ENCODE results near the gene AWAT2. TPM values are rescaled to one million over a fixed set of nuclear protein-coding genes. Genes with fewer than 3 reads are reported as not detected.

The AWAT2 gene
- total and polyA plus RNA-seq, 9 of the 15 experiments (the other 6 are each of a cell fraction or from before 2014, with no cell fraction given) = not detected

DNA sequence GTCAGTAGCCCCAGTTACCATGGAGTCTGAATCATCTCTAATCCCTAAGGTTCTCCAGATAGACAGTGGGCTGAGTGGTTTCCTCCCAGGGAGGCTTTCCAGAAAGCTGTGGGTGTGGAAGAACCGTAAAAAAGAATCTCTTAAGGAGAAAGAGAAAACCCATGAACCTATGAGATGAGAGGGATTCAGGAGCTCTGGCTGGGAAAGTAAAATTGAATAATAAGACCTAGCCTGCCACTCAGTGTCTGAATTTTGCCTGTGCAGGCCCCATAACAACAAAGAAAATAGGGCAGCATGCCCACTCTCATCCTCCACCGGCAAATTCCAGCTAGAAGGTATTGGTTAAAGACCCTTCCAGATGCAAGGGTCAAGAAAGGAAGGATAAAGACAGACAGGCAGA, 16.9 kb downstream of the AWAT2 start (continued):
- TF ChIP-seq, protein P1, sequence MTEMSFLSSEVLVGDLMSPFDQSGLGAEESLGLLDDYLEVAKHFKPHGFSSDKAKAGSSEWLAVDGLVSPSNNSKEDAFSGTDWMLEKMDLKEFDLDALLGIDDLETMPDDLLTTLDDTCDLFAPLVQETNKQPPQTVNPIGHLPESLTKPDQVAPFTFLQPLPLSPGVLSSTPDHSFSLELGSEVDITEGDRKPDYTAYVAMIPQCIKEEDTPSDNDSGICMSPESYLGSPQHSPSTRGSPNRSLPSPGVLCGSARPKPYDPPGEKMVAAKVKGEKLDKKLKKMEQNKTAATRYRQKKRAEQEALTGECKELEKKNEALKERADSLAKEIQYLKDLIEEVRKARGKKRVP (CRISPR knock-in tag; IDR thresholded peaks at IDR 0.05) = no peak
- TF ChIP-seq SETDB1 (IDR thresholded peaks at IDR 0.05; ENCODE audit: low read length) (no peak), ZNF318 (IDR thresholded peaks at IDR 0.05; ENCODE audit: borderline replicate concordance in 1 of 2, low read depth in 1 of 2) (no peak), SMAD2 (IDR thresholded peaks at IDR 0.05; ENCODE audit: low read depth, low read length) (no peak), NEUROD1 (IDR thresholded peaks at IDR 0.05; ENCODE audit: borderline replicate concordance, low read depth, low read length, partially characterized antibody) (no peak), ZNF766 (CRISPR knock-in tag; conservative IDR thresholded peaks at IDR 0.05) (no peak), SRSF9 (IDR thresholded peaks at IDR 0.05; ENCODE audit: borderline replicate concordance, low read depth, low read length) (no peak), PML (IDR thresholded peaks at IDR 0.05; ENCODE audit: low read length) (no peak), EZH2 (IDR thresholded peaks at IDR 0.05; ENCODE audit: borderline replicate concordance, low read depth, low read length) (no peak), KLF6 (CRISPR knock-in tag; IDR thresholded peaks at IDR 0.05; ENCODE audit: borderline replicate concordance) (no peak), HMBOX1 (IDR thresholded peaks at IDR 0.05) (no peak), CGGBP1 (CRISPR knock-in tag; IDR thresholded peaks at IDR 0.05) (no peak)
- TF ChIP-seq, protein P2, sequence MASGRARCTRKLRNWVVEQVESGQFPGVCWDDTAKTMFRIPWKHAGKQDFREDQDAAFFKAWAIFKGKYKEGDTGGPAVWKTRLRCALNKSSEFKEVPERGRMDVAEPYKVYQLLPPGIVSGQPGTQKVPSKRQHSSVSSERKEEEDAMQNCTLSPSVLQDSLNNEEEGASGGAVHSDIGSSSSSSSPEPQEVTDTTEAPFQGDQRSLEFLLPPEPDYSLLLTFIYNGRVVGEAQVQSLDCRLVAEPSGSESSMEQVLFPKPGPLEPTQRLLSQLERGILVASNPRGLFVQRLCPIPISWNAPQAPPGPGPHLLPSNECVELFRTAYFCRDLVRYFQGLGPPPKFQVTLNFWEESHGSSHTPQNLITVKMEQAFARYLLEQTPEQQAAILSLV (tag; IDR thresholded peaks at IDR 0.05) = no peak
